HG02623 (cell line): ENCODE data around the gene ASCL2.

Experiments used
- ATAC-seq: cut with Tn5 transposase; IDR thresholded peaks from one replicate; pipeline ENCODE4 v1.9.1; 2021; ENCODE audit warnings: moderate library complexity; ENCODE audit not compliant: unreplicated experiment

The ASCL2 gene

GRCh38 chr11:2263071-2263565 is 7.3 kb downstream of the ASCL2 start:
- ATAC-seq, result no peak

GRCh38 chr11:2262301-2263070 is 7.9 kb downstream of the ASCL2 start:
- no peak for ATAC-seq

GRCh38 chr11:2261436-2262230 is 8.8 kb downstream of the ASCL2 start:
- no peak for ATAC-seq

- no peak for ATAC-seq
Measured at GRCh38 chr11:2260491-2261364, 9.7 kb downstream of the ASCL2 start.

GRCh38 chr11:2259897-2260451 is 10.4 kb downstream of the ASCL2 start:
- ATAC-seq, result no peak

- no peak for ATAC-seq
Measured at GRCh38 chr11:2259466-2259830, 10.9 kb downstream of the ASCL2 start.

- ATAC-seq, result no peak
Measured at GRCh38 chr11:2258501-2259465, 11.6 kb downstream of the ASCL2 start.

GRCh38 chr11:2256951-2257700 is 13.3 kb downstream of the ASCL2 start:
- ATAC-seq, result no peak

- ATAC-seq, result no peak
Measured at GRCh38 chr11:2256293-2256913, 14.0 kb downstream of the ASCL2 start.

GRCh38 chr11:2252018-2252417 is 18.4 kb downstream of the ASCL2 start:
- ATAC-seq, result no peak

GRCh38 chr11:2251138-2251537 is 19.2 kb downstream of the ASCL2 start:
- ATAC-seq, result no peak

- ATAC-seq, result no peak
Measured at GRCh38 chr11:2250485-2250884, 19.9 kb downstream of the ASCL2 start.

GRCh38 chr11:2250041-2250440 is 20.3 kb downstream of the ASCL2 start:
- ATAC-seq, result no peak

- ATAC-seq, result no peak
Measured at GRCh38 chr11:2249189-2249916, 21.0 kb downstream of the ASCL2 start.

GRCh38 chr11:2248762-2249161 is 21.6 kb downstream of the ASCL2 start:
- ATAC-seq, result no peak

GRCh38 chr11:2248242-2248641 is 22.1 kb downstream of the ASCL2 start:
- no peak for ATAC-seq

- ATAC-seq, result no peak
Measured at GRCh38 chr11:2247496-2247895, 22.9 kb downstream of the ASCL2 start.

GRCh38 chr11:2240834-2241233 is 29.6 kb downstream of the ASCL2 start:
- ATAC-seq, result no peak
